ENCODE measurements around the gene B3GNT4.

- TF ChIP-seq CTCF (IDR thresholded peaks at IDR 0.05) = no peak
- TF ChIP-seq POLR2A (IDR thresholded peaks at IDR 0.05) = no peak
Measured at GRCh38 chr12:122232691-122233090, 29.2 kb downstream of the B3GNT4 start.

Data from suprapubic skin (tissue), 3 donors.